HepG2 (cell line): ENCODE measurements around the gene POLA2. TPM values are rescaled to one million over a fixed set of nuclear protein-coding genes. Genes with fewer than 3 reads are reported as not detected.

Experiments
- ETV6 ChIP-seq: sonication (generic); formaldehyde crosslinking; conservative IDR thresholded peaks from 2 replicates; pipeline ENCODE4 v1.4.0; 2020; ENCODE audit warnings: missing genetic modification reagents
- GABPB1 ChIP-seq: IDR thresholded peaks from 2 replicates; pipeline ENCODE4 v1.6.1; 2016; ENCODE audit warnings: mild to moderate bottlenecking, missing genetic modification reagents, moderate library complexity, missing compliant biosample characterization
- MXI1 ChIP-seq: IDR thresholded peaks from 3 replicates; pipeline ENCODE4 v1.6.1; 2012; ENCODE audit warnings: low read depth, low read length, inconsistent platforms, borderline replicate concordance
- PHF21A ChIP-seq: sonication (generic); formaldehyde crosslinking; IDR thresholded peaks from 2 replicates; pipeline ENCODE4 v1.5.0; 2020; ENCODE audit warnings: mild to moderate bottlenecking, missing genetic modification reagents
- SALL1 ChIP-seq: sonication (generic); formaldehyde crosslinking; IDR thresholded peaks from 2 replicates; pipeline ENCODE4 v1.8.0; 2022; ENCODE audit warnings: mild to moderate bottlenecking, missing genetic modification reagents
- U2AF1 ChIP-seq: fragments of 200-400 bp; formaldehyde crosslinking; optimal IDR thresholded peaks from 2 replicates; pipeline ENCODE3; 2017; ENCODE audit warnings: mild to moderate bottlenecking, low read depth, low read length
- ZMAT3 ChIP-seq: sonication (generic); formaldehyde crosslinking; conservative IDR thresholded peaks from 2 replicates; pipeline ENCODE4 v1.7.0; 2021; ENCODE audit warnings: missing genetic modification reagents
- ZNF431 ChIP-seq: sonication (generic); formaldehyde crosslinking; IDR thresholded peaks from 2 replicates; pipeline ENCODE4 v1.9.0; 2022; ENCODE audit warnings: missing genetic modification reagents, low read depth, mild to moderate bottlenecking, borderline replicate concordance
- ZNF883 ChIP-seq: sonication (generic); formaldehyde crosslinking; IDR thresholded peaks from 2 replicates; pipeline ENCODE4 v1.5.1; 2020; ENCODE audit warnings: mild to moderate bottlenecking, missing genetic modification reagents; ENCODE audit errors: not compliant biosample characterization
- ZSCAN29 ChIP-seq: sonication (generic); formaldehyde crosslinking; conservative IDR thresholded peaks from 2 replicates; pipeline ENCODE4 v1.4.0; 2020; ENCODE audit warnings: mild to moderate bottlenecking, missing genetic modification reagents
- polyA plus RNA-seq, 8 experiments: library from polyadenylated mRNA; depleted of rRNA in 3 of 8; stranded (reverse) in 7 of 8; unstranded in 1 of 8; fragments of >200 nt; fragmentation: Illumina TruSeq in 4 of 8; extraction: Trizol in 4 of 8; gene quantifications; 2 replicates each; pipeline versions ENCODE4 v1.2.1 to v1.2.3, GENCODE V29; 2011 to 2016; ENCODE audit warnings: low read depth in 4 of 8, missing spikeins in 1 of 8, mixed read lengths in 1 of 8; ENCODE audit not compliant: insufficient read depth in 1 of 8
- total RNA-seq, 5 experiments: library from RNA; depleted of rRNA; stranded (reverse); fragments of >200 nt; fragmentation: Illumina TruSeq; extraction: Trizol; gene quantifications; 2 replicates each; pipeline ENCODE4 v1.2.3, GENCODE V29; 2016; ENCODE audit warnings: low read depth in 1 of 5
- TF ChIP-seq, protein P1 (sequence below): sonication (generic); formaldehyde crosslinking; IDR thresholded peaks from 2 replicates; pipeline ENCODE4 v1.8.1; 2022; ENCODE audit warnings: low read depth, mild to moderate bottlenecking, missing genetic modification reagents
- TF ChIP-seq, protein P2 (sequence below): sonication (generic); formaldehyde crosslinking; IDR thresholded peaks from 2 replicates; pipeline ENCODE4 v1.5.0; 2020; ENCODE audit warnings: missing genetic modification reagents
- TF ChIP-seq, protein P3 (sequence below): sonication (generic); formaldehyde crosslinking; IDR thresholded peaks from 2 replicates; pipeline ENCODE4 v1.5.0; 2020; ENCODE audit warnings: mild to moderate bottlenecking, missing genetic modification reagents
- TF ChIP-seq, protein P4 (sequence below): sonication (generic); formaldehyde crosslinking; IDR thresholded peaks from 2 replicates; pipeline ENCODE4 v1.4.0; 2020; ENCODE audit warnings: missing genetic modification reagents
- TF ChIP-seq, protein P5 (sequence below): IDR thresholded peaks from 2 replicates; pipeline ENCODE4 v1.6.1; 2012; ENCODE audit warnings: low read depth, low read length, improper control_type of control experiment

Gene POLA2
- total and polyA plus RNA-seq, 2 of the 13 experiments (the other 11 are each of a cell fraction or from before 2014, with no cell fraction given): 9.7 to 15.6 TPM

DNA sequence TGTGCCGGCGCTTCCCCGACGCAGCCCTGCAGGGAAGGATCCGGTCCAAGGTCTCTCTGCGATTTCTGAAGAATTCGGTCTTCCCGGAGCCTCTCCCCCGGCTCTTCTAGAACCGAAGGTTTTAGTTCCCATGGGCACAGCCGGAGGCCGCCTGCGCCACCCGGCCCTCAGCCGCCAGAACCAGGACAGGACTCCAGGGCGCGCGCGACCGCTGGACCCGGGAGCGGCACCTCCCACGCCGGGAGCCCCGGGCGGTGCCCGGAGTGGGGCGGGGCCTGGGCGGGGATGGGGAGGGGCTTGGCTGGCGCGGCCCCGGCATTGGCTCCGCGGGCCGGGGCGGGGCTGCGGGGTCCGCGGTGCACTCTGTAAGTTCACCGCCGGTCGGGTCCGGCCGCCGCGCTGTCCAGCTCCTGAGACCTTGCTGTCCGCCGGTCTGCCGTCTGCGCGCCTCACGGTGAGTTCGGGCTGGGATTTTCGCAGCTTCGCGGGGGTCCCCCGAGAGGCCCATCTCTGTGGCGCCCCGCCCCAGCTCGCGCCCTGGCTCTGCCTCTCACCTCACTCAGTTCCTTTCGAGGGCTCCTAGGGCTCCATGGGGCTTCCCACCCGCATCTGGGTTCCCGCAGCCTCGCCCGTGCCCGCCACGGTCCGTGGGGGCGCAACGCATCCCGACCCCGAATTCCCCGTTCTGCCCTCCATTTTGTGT is 52.9 kb downstream of the POLA2 start, which contains the start of gene CDC42EP2 (continued):
- TF ChIP-seq, protein P1, sequence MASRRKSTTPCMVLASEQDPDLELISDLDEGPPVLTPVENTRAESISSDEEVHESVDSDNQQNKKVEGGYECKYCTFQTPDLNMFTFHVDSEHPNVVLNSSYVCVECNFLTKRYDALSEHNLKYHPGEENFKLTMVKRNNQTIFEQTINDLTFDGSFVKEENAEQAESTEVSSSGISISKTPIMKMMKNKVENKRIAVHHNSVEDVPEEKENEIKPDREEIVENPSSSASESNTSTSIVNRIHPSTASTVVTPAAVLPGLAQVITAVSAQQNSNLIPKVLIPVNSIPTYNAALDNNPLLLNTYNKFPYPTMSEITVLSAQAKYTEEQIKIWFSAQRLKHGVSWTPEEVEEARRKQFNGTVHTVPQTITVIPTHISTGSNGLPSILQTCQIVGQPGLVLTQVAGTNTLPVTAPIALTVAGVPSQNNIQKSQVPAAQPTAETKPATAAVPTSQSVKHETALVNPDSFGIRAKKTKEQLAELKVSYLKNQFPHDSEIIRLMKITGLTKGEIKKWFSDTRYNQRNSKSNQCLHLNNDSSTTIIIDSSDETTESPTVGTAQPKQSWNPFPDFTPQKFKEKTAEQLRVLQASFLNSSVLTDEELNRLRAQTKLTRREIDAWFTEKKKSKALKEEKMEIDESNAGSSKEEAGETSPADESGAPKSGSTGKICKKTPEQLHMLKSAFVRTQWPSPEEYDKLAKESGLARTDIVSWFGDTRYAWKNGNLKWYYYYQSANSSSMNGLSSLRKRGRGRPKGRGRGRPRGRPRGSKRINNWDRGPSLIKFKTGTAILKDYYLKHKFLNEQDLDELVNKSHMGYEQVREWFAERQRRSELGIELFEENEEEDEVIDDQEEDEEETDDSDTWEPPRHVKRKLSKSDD (CRISPR knock-in tag): peak; percentile 57; the same call in 1 of the 2 replicates
- TF ChIP-seq, protein P2, sequence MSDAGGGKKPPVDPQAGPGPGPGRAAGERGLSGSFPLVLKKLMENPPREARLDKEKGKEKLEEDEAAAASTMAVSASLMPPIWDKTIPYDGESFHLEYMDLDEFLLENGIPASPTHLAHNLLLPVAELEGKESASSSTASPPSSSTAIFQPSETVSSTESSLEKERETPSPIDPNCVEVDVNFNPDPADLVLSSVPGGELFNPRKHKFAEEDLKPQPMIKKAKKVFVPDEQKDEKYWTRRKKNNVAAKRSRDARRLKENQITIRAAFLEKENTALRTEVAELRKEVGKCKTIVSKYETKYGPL (CRISPR knock-in tag): peak; percentile 42; the same call in 1 of the 2 replicates
- peak; percentile 31 for TF ChIP-seq PHF21A
- TF ChIP-seq, protein P3, sequence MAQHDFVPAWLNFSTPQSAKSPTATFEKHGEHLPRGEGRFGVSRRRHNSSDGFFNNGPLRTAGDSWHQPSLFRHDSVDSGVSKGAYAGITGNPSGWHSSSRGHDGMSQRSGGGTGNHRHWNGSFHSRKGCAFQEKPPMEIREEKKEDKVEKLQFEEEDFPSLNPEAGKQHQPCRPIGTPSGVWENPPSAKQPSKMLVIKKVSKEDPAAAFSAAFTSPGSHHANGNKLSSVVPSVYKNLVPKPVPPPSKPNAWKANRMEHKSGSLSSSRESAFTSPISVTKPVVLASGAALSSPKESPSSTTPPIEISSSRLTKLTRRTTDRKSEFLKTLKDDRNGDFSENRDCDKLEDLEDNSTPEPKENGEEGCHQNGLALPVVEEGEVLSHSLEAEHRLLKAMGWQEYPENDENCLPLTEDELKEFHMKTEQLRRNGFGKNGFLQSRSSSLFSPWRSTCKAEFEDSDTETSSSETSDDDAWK (CRISPR knock-in tag): no peak
- TF ChIP-seq GABPB1 (CRISPR knock-in tag): peak; percentile 64
- TF ChIP-seq ZNF883 (CRISPR knock-in tag): no peak
- peak; percentile 78; the same call in 1 of the 3 replicates for TF ChIP-seq MXI1
- TF ChIP-seq, protein P4, sequence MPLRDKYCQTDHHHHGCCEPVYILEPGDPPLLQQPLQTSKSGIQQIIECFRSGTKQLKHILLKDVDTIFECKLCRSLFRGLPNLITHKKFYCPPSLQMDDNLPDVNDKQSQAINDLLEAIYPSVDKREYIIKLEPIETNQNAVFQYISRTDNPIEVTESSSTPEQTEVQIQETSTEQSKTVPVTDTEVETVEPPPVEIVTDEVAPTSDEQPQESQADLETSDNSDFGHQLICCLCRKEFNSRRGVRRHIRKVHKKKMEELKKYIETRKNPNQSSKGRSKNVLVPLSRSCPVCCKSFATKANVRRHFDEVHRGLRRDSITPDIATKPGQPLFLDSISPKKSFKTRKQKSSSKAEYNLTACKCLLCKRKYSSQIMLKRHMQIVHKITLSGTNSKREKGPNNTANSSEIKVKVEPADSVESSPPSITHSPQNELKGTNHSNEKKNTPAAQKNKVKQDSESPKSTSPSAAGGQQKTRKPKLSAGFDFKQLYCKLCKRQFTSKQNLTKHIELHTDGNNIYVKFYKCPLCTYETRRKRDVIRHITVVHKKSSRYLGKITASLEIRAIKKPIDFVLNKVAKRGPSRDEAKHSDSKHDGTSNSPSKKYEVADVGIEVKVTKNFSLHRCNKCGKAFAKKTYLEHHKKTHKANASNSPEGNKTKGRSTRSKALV (CRISPR knock-in tag): peak; percentile 65; the same call in 1 of the 2 replicates
- peak; percentile 80; the same call in 1 of the 2 replicates for TF ChIP-seq ETV6 (CRISPR knock-in tag)
- peak; percentile 49; the same call in 1 of the 2 replicates for TF ChIP-seq SALL1 (CRISPR knock-in tag)
- peak; percentile 74 for TF ChIP-seq ZMAT3
- no peak for TF ChIP-seq U2AF1
- TF ChIP-seq ZNF431: peak; percentile 1; the same call in 1 of the 2 replicates
- TF ChIP-seq, protein P5, sequence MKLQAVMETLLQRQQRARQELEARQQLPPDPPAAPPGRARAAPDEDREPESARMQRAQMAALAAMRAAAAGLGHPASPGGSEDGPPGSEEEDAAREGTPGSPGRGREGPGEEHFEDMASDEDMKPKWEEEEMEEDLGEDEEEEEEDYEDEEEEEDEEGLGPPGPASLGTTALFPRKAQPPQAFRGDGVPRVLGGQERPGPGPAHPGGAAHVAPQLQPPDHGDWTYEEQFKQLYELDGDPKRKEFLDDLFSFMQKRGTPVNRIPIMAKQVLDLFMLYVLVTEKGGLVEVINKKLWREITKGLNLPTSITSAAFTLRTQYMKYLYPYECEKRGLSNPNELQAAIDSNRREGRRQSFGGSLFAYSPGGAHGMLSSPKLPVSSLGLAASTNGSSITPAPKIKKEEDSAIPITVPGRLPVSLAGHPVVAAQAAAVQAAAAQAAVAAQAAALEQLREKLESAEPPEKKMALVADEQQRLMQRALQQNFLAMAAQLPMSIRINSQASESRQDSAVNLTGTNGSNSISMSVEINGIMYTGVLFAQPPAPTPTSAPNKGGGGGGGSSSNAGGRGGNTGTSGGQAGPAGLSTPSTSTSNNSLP: no peak
- no peak for TF ChIP-seq ZSCAN29
